ENCODE results near the gene SEMA4B. TPM values are rescaled to one million over a fixed set of nuclear protein-coding genes. Genes with fewer than 3 reads are reported as not detected.
"Not testable (repeated sequence)": the region's sequence is repeated elsewhere in the genome, so short reads cannot be mapped to it uniquely, and the experiment has no call there.

SEMA4B gene, protein sequence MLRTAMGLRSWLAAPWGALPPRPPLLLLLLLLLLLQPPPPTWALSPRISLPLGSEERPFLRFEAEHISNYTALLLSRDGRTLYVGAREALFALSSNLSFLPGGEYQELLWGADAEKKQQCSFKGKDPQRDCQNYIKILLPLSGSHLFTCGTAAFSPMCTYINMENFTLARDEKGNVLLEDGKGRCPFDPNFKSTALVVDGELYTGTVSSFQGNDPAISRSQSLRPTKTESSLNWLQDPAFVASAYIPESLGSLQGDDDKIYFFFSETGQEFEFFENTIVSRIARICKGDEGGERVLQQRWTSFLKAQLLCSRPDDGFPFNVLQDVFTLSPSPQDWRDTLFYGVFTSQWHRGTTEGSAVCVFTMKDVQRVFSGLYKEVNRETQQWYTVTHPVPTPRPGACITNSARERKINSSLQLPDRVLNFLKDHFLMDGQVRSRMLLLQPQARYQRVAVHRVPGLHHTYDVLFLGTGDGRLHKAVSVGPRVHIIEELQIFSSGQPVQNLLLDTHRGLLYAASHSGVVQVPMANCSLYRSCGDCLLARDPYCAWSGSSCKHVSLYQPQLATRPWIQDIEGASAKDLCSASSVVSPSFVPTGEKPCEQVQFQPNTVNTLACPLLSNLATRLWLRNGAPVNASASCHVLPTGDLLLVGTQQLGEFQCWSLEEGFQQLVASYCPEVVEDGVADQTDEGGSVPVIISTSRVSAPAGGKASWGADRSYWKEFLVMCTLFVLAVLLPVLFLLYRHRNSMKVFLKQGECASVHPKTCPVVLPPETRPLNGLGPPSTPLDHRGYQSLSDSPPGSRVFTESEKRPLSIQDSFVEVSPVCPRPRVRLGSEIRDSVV
- 10 to 100 TPM in 2 of 12 donors, 1 to 10 TPM in 9, not detected in 1; 3.5 to 19.7 (median 6.4) TPM for polyA plus RNA-seq (ENCODE audit: insufficient read length in 12 of 12)
- long read RNA-seq, donor 1, partial matches to known transcripts: 0 of 6 reads
- long read RNA-seq, donor 1, other reads (novel, unspliced or antisense): 0 of 6 reads
- long read RNA-seq, donor 2, partial matches to known transcripts: 0 of 3 reads
- long read RNA-seq, donor 2, other reads (novel, unspliced or antisense): 0 of 3 reads
- long read RNA-seq, donor 3, partial matches to known transcripts: 0 of 1 reads
- long read RNA-seq, donor 3, other reads (novel, unspliced or antisense): 0 of 1 reads
- long read RNA-seq, donor 4: 0 reads
- long read RNA-seq, donor 5, partial matches to known transcripts: 0 of 1 reads
- long read RNA-seq, donor 5, other reads (novel, unspliced or antisense): 0 of 1 reads
- long read RNA-seq, donor 6, partial matches to known transcripts: 0 of 1 reads
- long read RNA-seq, donor 6, other reads (novel, unspliced or antisense): 0 of 1 reads
- long read RNA-seq, donor 7, partial matches to known transcripts: 0 of 1 reads
- long read RNA-seq, donor 7, other reads (novel, unspliced or antisense): 0 of 1 reads
- long read RNA-seq, donor 8: 0 reads
- long read RNA-seq, donor 9, partial matches to known transcripts: 0 of 1 reads
- long read RNA-seq, donor 9, other reads (novel, unspliced or antisense): 0 of 1 reads
- long read RNA-seq, donor 10, partial matches to known transcripts: 0 of 3 reads
- long read RNA-seq, donor 10, other reads (novel, unspliced or antisense): 0 of 3 reads
- long read RNA-seq, donor 11, partial matches to known transcripts: 0 of 1 reads
- long read RNA-seq, donor 11, other reads (novel, unspliced or antisense): 0 of 1 reads

GRCh38 chr15:90201130-90201943 lies at the start of gene SEMA4B:
Gene SEMA4B, plus strand, starts transcription at chr15:90201330. Its CDS starts 249 bp downstream, at chr15:90201579.
- DNase-seq: peak; percentile 49

DNA sequence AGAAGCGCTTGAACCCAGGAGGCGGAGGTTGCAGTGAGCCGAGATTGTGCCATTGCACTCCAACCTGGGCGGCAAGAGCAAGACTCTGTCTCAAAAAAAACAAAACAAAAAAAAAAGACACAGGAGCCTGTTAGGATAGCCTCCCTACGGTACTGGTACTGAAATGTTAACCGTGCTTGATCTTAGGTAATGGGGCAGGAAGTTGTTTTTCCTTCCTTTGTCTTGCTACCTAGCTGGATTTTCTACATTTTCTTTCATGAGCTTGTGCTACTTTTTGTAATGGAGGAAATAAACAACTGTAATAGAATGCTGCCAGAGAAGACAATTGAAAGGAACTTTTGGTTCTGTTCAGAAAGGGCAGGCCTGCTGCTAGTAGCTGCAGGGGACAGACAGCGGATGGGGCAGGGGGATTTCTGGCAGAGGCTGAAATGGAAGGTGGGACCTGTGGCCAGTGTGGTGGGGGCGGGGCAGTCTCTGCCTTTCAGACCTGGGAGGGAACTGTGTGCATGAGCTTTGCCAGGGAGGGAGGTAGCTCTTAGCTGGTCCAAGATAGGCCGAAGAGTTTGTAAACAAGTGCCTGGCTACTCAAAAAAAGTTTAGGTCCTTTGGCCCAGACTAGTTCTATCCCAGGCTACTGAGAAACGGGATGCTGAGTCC lies 49.0 kb upstream of the SEMA4B start:
- DNase-seq: no peak

DNA sequence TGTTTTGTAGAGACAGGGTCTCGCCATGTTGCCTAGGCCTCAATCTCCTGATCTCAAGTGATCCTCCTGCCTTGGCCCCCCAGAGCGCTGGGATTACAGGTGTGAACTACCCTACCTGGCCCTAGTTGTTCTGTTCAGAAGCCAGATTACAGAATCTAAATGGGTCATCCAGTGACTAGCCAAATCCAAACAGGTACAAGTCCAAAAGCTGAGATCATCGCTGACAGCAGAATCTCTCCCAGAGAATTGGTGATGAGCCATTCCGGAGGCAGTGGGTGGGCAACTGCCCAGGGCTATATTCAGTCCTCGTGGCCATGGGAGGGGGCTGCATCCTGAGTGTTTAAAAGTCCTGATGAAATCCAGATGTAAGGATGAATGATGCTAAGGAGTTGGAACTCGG lies 47.5 kb upstream of the SEMA4B start:
- no peak for DNase-seq

- no peak for DNase-seq
Observed at GRCh38 chr15:90154246-90154645, 46.9 kb upstream of the SEMA4B start.

DNA sequence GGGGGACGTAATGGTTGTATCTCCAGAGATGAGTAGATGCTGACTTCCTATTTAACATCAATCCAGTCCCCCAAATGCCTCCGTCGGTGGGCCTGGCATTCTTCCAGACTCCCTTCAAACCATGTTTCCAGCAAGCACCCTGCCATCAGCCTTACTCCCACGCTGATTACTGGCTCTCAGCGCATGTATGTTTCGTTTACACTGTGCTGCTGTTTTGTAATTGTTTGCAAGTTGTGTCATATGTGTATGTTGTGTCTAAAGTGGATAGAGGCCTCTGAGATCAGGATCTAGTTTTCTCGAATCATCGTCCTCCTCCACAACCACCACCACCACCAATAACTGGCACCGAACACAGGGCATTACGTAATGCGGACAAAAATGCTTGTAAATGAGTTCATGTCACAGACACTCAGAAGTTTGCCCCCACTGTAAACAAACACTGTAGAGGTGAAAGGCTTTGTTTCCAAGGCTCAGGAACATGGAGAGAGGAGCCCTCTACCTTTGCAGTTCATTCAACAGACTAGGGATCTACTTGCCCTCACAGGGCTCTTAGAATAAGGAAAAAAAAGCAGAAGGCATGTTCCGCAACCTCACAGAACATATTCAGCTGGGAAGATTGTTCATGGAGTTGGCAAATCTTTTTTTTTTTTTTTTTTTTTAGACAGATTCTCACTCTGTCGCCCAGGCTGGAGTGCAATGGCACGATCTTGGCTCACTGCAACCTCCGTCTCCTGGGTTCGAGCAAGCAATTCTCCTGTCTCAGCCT lies 46.1 kb upstream of the SEMA4B start:
- DNase-seq: no peak

DNA sequence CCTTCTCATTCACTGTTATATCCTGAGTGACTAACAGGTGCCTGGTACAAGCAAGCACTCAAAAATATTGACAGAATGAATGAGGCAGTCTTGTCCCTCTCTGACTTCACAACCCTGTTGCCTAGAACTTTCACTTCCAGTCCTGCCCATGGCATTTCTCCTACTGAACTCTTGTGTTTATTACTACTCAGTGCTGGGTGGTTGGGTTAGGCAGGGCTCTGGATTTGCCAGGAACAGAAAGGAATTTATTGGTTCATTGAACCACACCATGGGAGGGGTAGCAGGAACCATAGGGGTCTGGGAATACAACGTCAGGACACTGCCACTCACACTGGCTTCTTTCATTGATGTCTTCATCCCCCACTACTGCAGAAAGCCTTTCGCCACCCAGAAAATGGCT lies 41.9 kb upstream of the SEMA4B start:
- no peak for DNase-seq

- DNase-seq: no peak
Observed at GRCh38 chr15:90160781-90161727, 40.1 kb upstream of the SEMA4B start.

- no peak for DNase-seq
Observed at GRCh38 chr15:90161950-90162361, 39.2 kb upstream of the SEMA4B start.

DNA sequence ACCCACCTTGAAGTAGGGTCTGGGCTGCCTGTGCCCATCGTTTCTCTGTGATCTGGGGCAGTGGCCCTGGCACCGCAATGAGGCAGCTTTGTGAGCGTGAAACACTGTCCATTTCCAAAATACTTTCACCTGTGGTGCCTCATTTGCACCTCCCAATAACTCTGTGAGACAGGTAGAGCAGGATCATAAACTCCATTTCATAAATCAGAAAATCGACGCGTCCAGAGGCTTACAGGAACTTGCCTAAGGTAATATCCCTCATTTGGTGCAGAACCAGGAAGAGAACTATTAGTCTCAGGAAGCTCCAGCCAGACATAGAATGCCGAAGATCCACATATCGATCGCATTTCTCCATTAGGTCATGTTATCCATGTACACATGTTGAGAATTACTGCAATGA lies 38.2 kb upstream of the SEMA4B start:
- no peak for DNase-seq

GRCh38 chr15:90164239-90164638 lies 36.9 kb upstream of the SEMA4B start:
- DNase-seq: not testable (repeated sequence)

DNA sequence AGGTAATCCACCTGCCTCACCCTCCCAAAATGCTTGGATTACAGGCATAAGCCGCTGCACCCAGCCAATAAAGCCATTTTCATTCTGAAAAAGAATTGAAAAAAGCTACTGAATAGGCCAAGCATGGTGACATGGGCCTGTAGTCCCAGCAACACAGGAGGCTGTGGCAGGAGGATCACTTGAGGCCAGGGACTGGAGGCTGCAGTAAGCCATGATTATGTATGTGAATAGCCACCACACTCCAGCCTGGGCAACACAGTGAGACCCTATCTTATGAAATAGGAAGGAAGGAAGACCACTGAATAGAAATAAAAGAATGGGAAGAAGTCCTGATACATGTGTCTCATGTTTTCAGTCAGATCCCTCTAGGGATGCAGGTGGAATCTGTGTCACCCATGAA lies 36.0 kb upstream of the SEMA4B start:
- no peak for DNase-seq

- no peak for DNase-seq
Observed at GRCh38 chr15:90165659-90166489, 35.3 kb upstream of the SEMA4B start.

- DNase-seq: no peak
Observed at GRCh38 chr15:90167121-90167520, 34.0 kb upstream of the SEMA4B start.

DNA sequence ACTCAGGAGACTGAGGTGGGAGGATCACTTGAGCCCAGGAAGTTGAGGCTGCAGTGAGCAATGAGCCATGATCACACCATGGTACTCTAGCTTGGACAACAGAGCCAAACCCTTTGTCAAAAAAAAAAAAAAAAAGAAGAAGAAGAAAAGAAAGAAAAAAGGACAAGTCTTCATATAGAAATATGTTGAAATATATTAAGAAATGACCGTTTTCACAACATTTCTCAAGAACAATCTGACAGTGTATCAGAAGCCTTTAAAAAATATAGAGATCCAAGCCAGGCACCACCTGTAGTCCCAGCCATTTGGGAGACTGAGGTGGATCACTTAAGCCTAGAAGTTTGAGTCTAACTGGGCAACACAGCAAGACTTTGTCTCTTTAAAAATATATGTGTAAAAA lies 29.5 kb upstream of the SEMA4B start:
- DNase-seq: no peak

DNA sequence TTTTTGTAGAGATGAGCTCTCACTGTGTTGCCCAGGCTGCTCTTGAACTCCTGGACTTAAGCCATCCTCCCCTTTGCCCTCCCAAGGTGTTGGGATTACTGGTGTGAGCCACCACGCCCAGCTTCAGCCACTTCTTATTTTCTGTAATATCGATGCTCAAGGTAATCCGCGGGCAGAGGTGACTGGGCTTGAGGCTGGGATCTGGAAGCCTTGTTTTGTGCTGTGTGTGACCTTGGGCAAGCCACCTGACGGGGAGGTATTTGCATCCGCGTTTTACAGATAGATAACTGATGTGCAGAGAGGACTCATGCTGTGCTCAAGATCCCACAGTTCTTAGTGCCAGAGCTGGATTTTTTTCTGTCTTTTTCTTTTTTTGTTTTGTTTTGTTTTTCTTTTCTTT lies 27.8 kb upstream of the SEMA4B start:
- no peak for DNase-seq

- DNase-seq: no peak
Observed at GRCh38 chr15:90174140-90174875, 26.8 kb upstream of the SEMA4B start.
